Heart left ventricle (tissue), 16 donors: ENCODE results near the gene MORC2. TPM values are rescaled to one million over a fixed set of nuclear protein-coding genes. Genes with fewer than 3 reads are reported as not detected.

Experiments
- ATAC-seq, 4 donors: fragments of 200-7000 bp; cut with Tn5 transposase; one replicate each; pipeline ENCODE4 v1.9.1; 2020 to 2022; ENCODE audit warnings: moderate library complexity in 4 of 4, mild to moderate bottlenecking in 3 of 4, moderate number of reproducible peaks in 1 of 4
- DNase-seq, 5 donors: peaks; one replicate each; pipeline ENCODE4 v3.0.0-alpha.2; 2020
- H3K27ac ChIP-seq, 12 donors: fragments of 200-600 bp; sonication (generic) in 4 of 12; one replicate each; pipeline versions ENCODE4 v1.5.0 to v1.8.0; 2016 to 2022; ENCODE audit warnings: mild to moderate bottlenecking in 2 of 12
- H3K27me3 ChIP-seq, 9 donors: fragments of 200-600 bp; sonication (generic) in 2 of 9; one replicate each; pipeline versions ENCODE4 v1.5.1 to v1.8.0; 2016 to 2022; ENCODE audit warnings: mild to moderate bottlenecking in 3 of 9
- H3K36me3 ChIP-seq, 9 donors: fragments of 200-600 bp; sonication (generic) in 2 of 9; one replicate each; pipeline versions ENCODE4 v1.5.0 to v1.8.0; 2018 to 2022; ENCODE audit warnings: mild to moderate bottlenecking in 2 of 9
- H3K4me1 ChIP-seq, 12 donors: fragments of 200-600 bp; sonication (generic) in 4 of 12; one replicate each; pipeline versions ENCODE4 v1.5.0 to v1.8.0; 2016 to 2022; ENCODE audit warnings: mild to moderate bottlenecking in 3 of 12
- H3K4me3 ChIP-seq, 12 donors: fragments of 200-600 bp; sonication (generic) in 4 of 12; one replicate each; pipeline versions ENCODE4 v1.5.0 to v1.8.0; 2017 to 2022; ENCODE audit warnings: mild to moderate bottlenecking in 9 of 12, moderate library complexity in 4 of 12
- H3K9me3 ChIP-seq, 12 donors: fragments of 200-600 bp; sonication (generic) in 4 of 12; one replicate each; pipeline versions ENCODE4 v1.5.0 to v1.8.0; 2016 to 2022; ENCODE audit warnings: mild to moderate bottlenecking in 1 of 12
- POLR2A ChIP-seq, 2 donors: fragments of 450-650 bp; IDR thresholded peaks; one replicate each; pipeline ENCODE4 v1.6.1; 2017; ENCODE audit warnings: antibody characterized with exemption in 2 of 2, mild to moderate bottlenecking in 2 of 2, moderate library complexity in 2 of 2
- WGBS, 4 donors: extraction: QIAGEN DNeasy Blood & Tissue Kit in 2 of 4; methylation state at CpG; one replicate each; pipeline versions ENCODE4 v1.1.5 to v1.1.7; 2013 to 2018; 5-methylcytosine and 5-hydroxymethylcytosine counted together
- intact Hi-C, 10 donors: fragments of 100-400 bp; cut with DNase I; formaldehyde crosslinking; loops; one replicate each; pipeline versions ENCODE4 v1.11.1 to v1.14.2; 2022
- polyA plus RNA-seq, 2 donors: library from polyadenylated mRNA; stranded (reverse); fragments of 200-250 nt; gene quantifications; one replicate each; pipeline ENCODE4 v1.2.3, GENCODE V29; 2013
- total RNA-seq, 9 donors: library from RNA; depleted of rRNA in 2 of 9; stranded (reverse); fragments of >200 nt in 2 of 9; fragmentation: NEBNext Ultra II Directional in 3 of 9; extraction: Animal tissue kit (Norgen Biotek cat#: 25700) in 3 of 9; gene quantifications; one replicate each; pipeline versions ENCODE4 v1.1.0 to v1.2.4, GENCODE V29; 2016 to 2023
- TF ChIP-seq, protein P1 (sequence below), 12 donors: fragments of 200-600 bp; sonication (generic) in 4 of 12; IDR thresholded peaks; one replicate each; pipeline versions ENCODE4 v1.5.0 to v1.8.0; 2018 to 2022; ENCODE audit warnings: antibody characterized with exemption in 12 of 12, mild to moderate bottlenecking in 5 of 12
- donor health status: ischemic (EF 13 %, LVEDD 7.1; RV severe dilation, severe dysfunction).
- donor health status: healthy with polysubstance abuse.
- donor health status: DM: no; HTN: yes; CAD: no.
- donor health status: DM: no; HTN: no; CAD: no.
- donor health status: ischemic (EF 25% LVEDD 6.9; RV normal size, moderate dysfunction).
- donor health status: ischemic (EF 25% LVEDD 5.7; RV mildly dilated, moderate dysfunction).
- donor health status: healthy.
- donor health status: DM: yes; HTN: yes; CAD: no.
- donor health status: ischemic (EF 35%, LVEDD 5.7; RV mildly dilated, moderate dysfunction).
- donor health status: nonischemic (EF 11% LVEDD 7.7; RV severe dilation, severe dysfunction).
- donor health status: DM: yes; HTN: yes; CAD: no.
- donor health status: PGD.
- donor health status: ischemic (EF 29% LVEDD 5.4; RV normal size, mild dysfunction).
- donor health status: nonischemic (EF 23%, LVEDD 6.1; RV moderate dilation, normal function).

MORC2 gene
- total and polyA plus RNA-seq, 11 donors, result 12.0 to 24.4 (median 17.8) TPM

- TF ChIP-seq, protein P1, sequence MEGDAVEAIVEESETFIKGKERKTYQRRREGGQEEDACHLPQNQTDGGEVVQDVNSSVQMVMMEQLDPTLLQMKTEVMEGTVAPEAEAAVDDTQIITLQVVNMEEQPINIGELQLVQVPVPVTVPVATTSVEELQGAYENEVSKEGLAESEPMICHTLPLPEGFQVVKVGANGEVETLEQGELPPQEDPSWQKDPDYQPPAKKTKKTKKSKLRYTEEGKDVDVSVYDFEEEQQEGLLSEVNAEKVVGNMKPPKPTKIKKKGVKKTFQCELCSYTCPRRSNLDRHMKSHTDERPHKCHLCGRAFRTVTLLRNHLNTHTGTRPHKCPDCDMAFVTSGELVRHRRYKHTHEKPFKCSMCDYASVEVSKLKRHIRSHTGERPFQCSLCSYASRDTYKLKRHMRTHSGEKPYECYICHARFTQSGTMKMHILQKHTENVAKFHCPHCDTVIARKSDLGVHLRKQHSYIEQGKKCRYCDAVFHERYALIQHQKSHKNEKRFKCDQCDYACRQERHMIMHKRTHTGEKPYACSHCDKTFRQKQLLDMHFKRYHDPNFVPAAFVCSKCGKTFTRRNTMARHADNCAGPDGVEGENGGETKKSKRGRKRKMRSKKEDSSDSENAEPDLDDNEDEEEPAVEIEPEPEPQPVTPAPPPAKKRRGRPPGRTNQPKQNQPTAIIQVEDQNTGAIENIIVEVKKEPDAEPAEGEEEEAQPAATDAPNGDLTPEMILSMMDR (IDR thresholded peaks at IDR 0.05), result no peak
- no peak for TF ChIP-seq POLR2A (IDR thresholded peaks at IDR 0.05)
- Histone ChIP-seq H3K36me3 (peaks cover 0 to 45% (median 10%) of the 10 kb centered on the region in 9 donors), H3K9me3 (peaks cover 0 to 15% (median 10%) of the 10 kb centered on the region in 12 donors), H3K27me3 (no peaks in the 10 kb centered on the region), H3K4me1 (no peaks in the 10 kb centered on the region), H3K27ac (no peak overlapping the region), H3K4me3 (no peak overlapping the region)
- intact Hi-C loops, result loop anchor here in 1 of 10 donors (10.0 kb wide), 2 partner anchors 90 to 120 kb away; no protein-coding TSS in a partner anchor
- DNase-seq (no peak), ATAC-seq (no peak)
- WGBS, 4 donors, result 67 to 78% (median 72%) methylated on average over 3 of the region's 3 CpGs
These were observed 74.2 kb downstream of the MORC2 start for GRCh38 chr22:30894371-30894740.

GRCh38 chr22:30893434-30894370, 74.9 kb downstream of the MORC2 start:
- H3K4me3 ChIP-seq, result no peak overlapping the region
- DNase-seq (peak in 1 of 5 donors; percentile 28), ATAC-seq (no peak)
- TF ChIP-seq POLR2A (IDR thresholded peaks at IDR 0.05), result no peak
- TF ChIP-seq, protein P1 (IDR thresholded peaks at IDR 0.05), result no peak
- no peaks in the 10 kb centered on the region for H3K4me1 ChIP-seq
- no peaks in the 10 kb centered on the region for H3K27me3 ChIP-seq
- 84 to 86% (median 85%) methylated on average over 22 to 23 of the region's 23 CpGs for WGBS, 4 donors
- no peak overlapping the region for H3K27ac ChIP-seq
- H3K36me3 ChIP-seq, result peaks cover 0 to 46% (median 13%) of the 10 kb centered on the region in 9 donors
- peaks cover 0 to 8% (median 4%) of the 10 kb centered on the region in 12 donors for H3K9me3 ChIP-seq
- intact Hi-C loops, result loop anchor here in 1 of 10 donors (10.0 kb wide), 2 partner anchors 89 to 119 kb away; no protein-coding TSS in a partner anchor

DNA sequence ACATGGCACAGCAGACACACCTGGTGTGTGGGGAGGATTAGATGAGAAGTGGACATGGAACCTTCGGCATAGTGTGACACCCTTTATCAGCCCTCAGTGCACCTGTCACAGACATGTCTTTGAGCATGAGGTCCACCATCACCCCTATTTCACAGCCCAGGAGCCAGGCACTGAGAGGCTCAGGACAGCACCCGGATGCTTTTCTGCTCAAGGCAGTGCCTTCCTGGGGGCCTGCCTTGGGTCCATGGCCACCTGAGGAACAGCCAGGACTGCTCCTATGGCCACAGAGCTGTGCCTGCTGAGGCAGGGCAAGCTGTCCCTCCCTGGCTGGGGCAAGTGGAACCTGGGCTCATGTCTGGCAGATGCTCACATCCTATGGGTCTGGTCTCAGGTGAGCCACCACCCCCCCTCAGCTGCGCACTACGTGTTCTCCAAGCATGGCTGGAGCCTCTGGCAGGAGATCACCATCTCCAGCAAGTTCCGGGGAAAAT, 75.8 kb downstream of the MORC2 start:
- intact Hi-C loops, result loop anchor here in 1 of 10 donors (10.0 kb wide), 2 partner anchors 88 to 118 kb away; no protein-coding TSS in a partner anchor
- WGBS, 4 donors, result 95 to 97% (median 96%) methylated on average over 5 of the region's 5 CpGs
- no peak for TF ChIP-seq POLR2A (IDR thresholded peaks at IDR 0.05)
- TF ChIP-seq, protein P1 (IDR thresholded peaks at IDR 0.05), result no peak

DNA sequence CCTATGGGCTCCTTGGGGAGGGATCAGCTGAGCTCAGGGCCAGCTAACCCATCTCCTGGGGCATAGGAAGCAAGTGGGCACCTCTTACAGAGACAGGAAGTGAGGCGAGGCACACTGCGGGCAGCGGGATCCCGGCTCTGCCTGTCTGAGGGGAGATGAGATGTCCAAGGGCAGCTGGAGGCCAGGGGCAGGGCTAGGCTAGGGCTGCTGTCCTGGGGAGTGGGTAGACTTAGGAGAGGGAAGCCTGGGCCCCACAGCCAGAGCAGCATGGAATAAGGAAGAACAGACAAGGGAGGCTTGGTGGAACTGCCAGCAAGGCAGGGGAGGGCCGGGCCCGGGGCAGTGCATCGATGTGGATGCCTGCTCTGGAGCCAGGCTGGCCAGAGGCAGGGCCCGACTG, 76.3 kb downstream of the MORC2 start:
- no peak for ATAC-seq
- WGBS, 4 donors, result 91 to 95% (median 94%) methylated on average over 8 of the region's 8 CpGs
- Histone ChIP-seq H3K27ac (no peak overlapping the region), H3K36me3 (peaks cover 0 to 46% (median 15%) of the 10 kb centered on the region in 9 donors), H3K4me3 (no peak overlapping the region), H3K4me1 (no peaks in the 10 kb centered on the region), H3K27me3 (no peaks in the 10 kb centered on the region), H3K9me3 (no peaks in the 10 kb centered on the region)
- intact Hi-C loops, result loop anchor here in 1 of 10 donors (10.0 kb wide), 2 partner anchors 87 to 117 kb away; no protein-coding TSS in a partner anchor
- DNase-seq, result peak in 1 of 5 donors; percentile 4
- TF ChIP-seq POLR2A (IDR thresholded peaks at IDR 0.05), result no peak
- TF ChIP-seq, protein P1 (IDR thresholded peaks at IDR 0.05), result no peak

More for the DNA sequence above, 75.8 kb downstream of the MORC2 start:
- Histone ChIP-seq H3K4me3 (no peak overlapping the region), H3K9me3 (no peaks in the 10 kb centered on the region), H3K4me1 (no peaks in the 10 kb centered on the region), H3K27ac (no peak overlapping the region), H3K36me3 (peaks cover 0 to 50% (median 15%) of the 10 kb centered on the region in 9 donors), H3K27me3 (no peaks in the 10 kb centered on the region)
- DNase-seq, result peak in 1 of 5 donors; percentile 48
- no peak for ATAC-seq
